Erythroblast (primary cell): ENCODE results near the gene TTC33.

Experiments used
- GATA1 ChIP-seq: IDR thresholded peaks from 2 replicates; pipeline ENCODE4 v1.6.1; 2011; ENCODE audit warnings: low read depth, mild to moderate bottlenecking, control low read depth, low read length, moderate library complexity
- POLR2A ChIP-seq: IDR thresholded peaks from 2 replicates; pipeline ENCODE4 v1.6.1; 2011; ENCODE audit warnings: mild to moderate bottlenecking, low read length

- no peak for TF ChIP-seq POLR2A
- TF ChIP-seq GATA1, result no peak
Measured at GRCh38 chr5:40524677-40525076, 231.1 kb downstream of the TTC33 start.
